CD4-positive, alpha-beta T cell (primary cell): ENCODE results near the gene PPP1R9A. TPM values are rescaled to one million over a fixed set of nuclear protein-coding genes. Genes with fewer than 3 reads are reported as not detected.
"Not testable (repeated sequence)": the region's sequence is repeated elsewhere in the genome, so short reads cannot be mapped to it uniquely, and the experiment has no call there.

ENCODE experiments used
- ATAC-seq: fragments of 200-7000 bp; cut with Tn5 transposase; one replicate; pipeline ENCODE4 v1.10.0; 2022; ENCODE audit warnings: mild to moderate bottlenecking; ENCODE audit not compliant: poor library complexity
- CTCF ChIA-PET: fragments of 350-600 bp; sonication (Branson Sonifier 250); formaldehyde crosslinking; loops from one replicate; lab custom pipeline; 2021; ENCODE audit warnings: antibody characterized with exemption, inconsistent platforms; lab: Charles Lee
- POLR2A ChIA-PET: fragments of 350-600 bp; sonication (Branson Sonifier 250); formaldehyde crosslinking; loops from one replicate; lab custom pipeline; 2021; ENCODE audit warnings: antibody characterized with exemption, inconsistent platforms; lab: Charles Lee
- DNase-seq, 14 experiments: peaks; one replicate each; pipeline ENCODE4 v3.0.0-alpha.2; 2013 to 2020; ENCODE audit warnings: mixed read lengths in 2 of 14
- H3K27ac ChIP-seq, 2 donors: one replicate each; pipeline versions ENCODE4 v1.5.1 to v1.7.0; 2013; ENCODE audit warnings: low read length in 2 of 2, low read depth in 1 of 2, mild to moderate bottlenecking in 1 of 2
- H3K27me3 ChIP-seq, 2 experiments: 1 replicate in 1 of 2; 2 replicates in 1 of 2; pipeline versions ENCODE4 v1.6.1 to v1.7.0; 2013; ENCODE audit warnings: low read length in 2 of 2, control low read depth in 1 of 2, mild to moderate bottlenecking in 1 of 2, moderate library complexity in 1 of 2; ENCODE audit not compliant: insufficient read depth in 2 of 2, control insufficient read depth in 1 of 2
- H3K36me3 ChIP-seq: one replicate; pipeline ENCODE4 v1.6.1; 2013; ENCODE audit warnings: low read length, control low read depth; ENCODE audit not compliant: insufficient read depth
- H3K4me1 ChIP-seq: one replicate; pipeline ENCODE4 v1.6.1; 2013; ENCODE audit warnings: low read length, control low read depth; ENCODE audit not compliant: insufficient read depth
- H3K4me3 ChIP-seq: one replicate; pipeline ENCODE4 v1.5.1; 2013; ENCODE audit warnings: mild to moderate bottlenecking, low read length, moderate library complexity
- H3K9me3 ChIP-seq, 2 experiments: 1 replicate in 1 of 2; 2 replicates in 1 of 2; pipeline versions ENCODE4 v1.6.1 to v1.7.0; 2013; ENCODE audit warnings: low read length in 2 of 2, mild to moderate bottlenecking in 2 of 2, control low read depth in 1 of 2, moderate library complexity in 1 of 2; ENCODE audit not compliant: control insufficient read depth in 1 of 2, insufficient read depth in 1 of 2
- H3K27ac Mint-ChIP-seq: one replicate; pipeline ENCODE4 v1.8.0; 2020; ENCODE audit warnings: mixed read lengths
- H3K27me3 Mint-ChIP-seq: one replicate; pipeline ENCODE4 v1.8.0; 2021; ENCODE audit warnings: mixed read lengths
- H3K36me3 Mint-ChIP-seq: one replicate; pipeline ENCODE4 v1.8.0; 2021; ENCODE audit warnings: low read depth, mixed read lengths
- H3K4me1 Mint-ChIP-seq: one replicate; pipeline ENCODE4 v1.8.0; 2021; ENCODE audit warnings: low read depth, mixed read lengths
- H3K4me3 Mint-ChIP-seq: one replicate; pipeline ENCODE4 v1.8.0; 2020; ENCODE audit warnings: mild to moderate bottlenecking, mixed read lengths
- H3K9me3 Mint-ChIP-seq: one replicate; pipeline ENCODE4 v1.8.0; 2020; ENCODE audit warnings: mixed read lengths
- CTCF ChIP-seq: fragments of 200-600 bp; IDR thresholded peaks from one replicate; pipeline ENCODE4 v1.8.0; 2022; ENCODE audit warnings: antibody characterized with exemption, mild to moderate bottlenecking
- intact Hi-C, 2 experiments: fragments of 100-400 bp; cut with DNase I in 1 of 2; cut with micrococcal nuclease in 1 of 2; formaldehyde crosslinking; loops; one replicate each; pipeline versions ENCODE4 v1.15.1 to v1.9.0; 2023 to 2025; cut with DNase I, micrococcal nuclease
- total RNA-seq, 174 experiments: library from RNA in 2 of 174; stranded (reverse) in 2 of 174; gene quantifications; one replicate each; pipeline ENCODE4 v1.2.3 and lab custom pipeline; 2021 to 2026

PPP1R9A gene
- total RNA-seq, 2 experiments from 2014 or later: not detected

DNA sequence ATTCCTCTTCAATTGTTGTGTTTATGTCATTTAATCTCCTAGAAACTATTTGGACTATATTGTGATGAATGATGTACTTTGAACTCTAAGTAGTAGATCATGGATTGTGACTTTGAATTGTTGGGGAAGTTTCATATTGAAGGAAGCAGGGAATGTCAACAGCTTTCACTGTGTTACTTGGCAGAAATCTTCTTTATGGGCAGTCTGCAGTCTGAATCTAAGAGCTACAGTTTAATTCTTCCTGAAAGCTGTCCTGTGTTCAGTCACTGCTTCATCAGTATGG is 91.6 kb downstream of the PPP1R9A start:
- H3K36me3 Mint-ChIP-seq: no peaks in the 10 kb centered on the region
- no peak for TF ChIP-seq CTCF
- H3K27ac Mint-ChIP-seq: no peak overlapping the region
- Histone ChIP-seq H3K27me3 (no peaks in the 10 kb centered on the region), H3K4me3 (no peak overlapping the region), H3K9me3 (no peaks in the 10 kb centered on the region), H3K27ac (no peak overlapping the region), H3K4me1 (no peaks in the 10 kb centered on the region), H3K36me3 (no peaks in the 10 kb centered on the region)
- intact Hi-C loops: no loop called here
- ATAC-seq (no peak), DNase-seq (no peak)
- no peak overlapping the region for H3K4me3 Mint-ChIP-seq
- no peaks in the 10 kb centered on the region for H3K9me3 Mint-ChIP-seq
- no peaks in the 10 kb centered on the region for H3K4me1 Mint-ChIP-seq
- ChIA-PET POLR2A (no interaction called here), CTCF (no interaction called here)
- H3K27me3 Mint-ChIP-seq: no peaks in the 10 kb centered on the region

- CTCF ChIA-PET, ATAC-seq, DNase-seq, H3K4me1 ChIP-seq, H3K36me3 ChIP-seq, H3K36me3 Mint-ChIP-seq, H3K9me3 Mint-ChIP-seq, POLR2A ChIA-PET, H3K27me3 Mint-ChIP-seq, H3K27ac ChIP-seq, H3K4me3 ChIP-seq, H3K4me1 Mint-ChIP-seq, H3K9me3 ChIP-seq, H3K4me3 Mint-ChIP-seq, H3K27ac Mint-ChIP-seq, intact Hi-C loops, H3K27me3 ChIP-seq: not testable (repeated sequence)
Observed at GRCh38 chr7:94999601-95000000, 92.2 kb downstream of the PPP1R9A start.

DNA sequence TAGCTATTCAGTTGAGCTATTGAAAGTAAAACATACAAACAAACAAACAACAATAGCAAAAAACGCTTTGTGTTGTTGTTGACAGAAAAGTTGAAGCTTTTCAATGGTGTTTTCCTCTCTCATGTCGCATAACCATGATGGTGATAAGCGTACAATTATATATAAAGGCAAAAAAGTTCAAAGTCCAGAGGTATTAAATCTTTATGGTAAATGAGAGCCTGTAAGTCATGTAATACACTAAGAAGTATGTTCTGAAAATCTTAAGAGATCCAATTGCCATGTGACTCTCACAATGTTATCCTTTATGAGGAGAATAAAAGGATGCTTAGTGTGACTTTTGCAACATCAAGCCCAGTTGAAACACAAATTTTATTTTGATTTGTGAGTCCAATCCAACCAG is 93.9 kb downstream of the PPP1R9A start:
- Histone ChIP-seq H3K27me3 (no peaks in the 10 kb centered on the region), H3K9me3 (no peaks in the 10 kb centered on the region), H3K27ac (no peak overlapping the region), H3K36me3 (no peaks in the 10 kb centered on the region), H3K4me1 (no peaks in the 10 kb centered on the region), H3K4me3 (no peak overlapping the region)
- Mint-ChIP-seq H3K4me3 (no peak overlapping the region), H3K4me1 (no peaks in the 10 kb centered on the region), H3K9me3 (no peaks in the 10 kb centered on the region), H3K27ac (no peak overlapping the region), H3K36me3 (no peaks in the 10 kb centered on the region), H3K27me3 (no peaks in the 10 kb centered on the region)
- POLR2A ChIA-PET: no interaction called here
- TF ChIP-seq CTCF: no peak
- DNase-seq (no peak), ATAC-seq (no peak)
- intact Hi-C loops: no loop called here
- CTCF ChIA-PET: no interaction called here

DNA sequence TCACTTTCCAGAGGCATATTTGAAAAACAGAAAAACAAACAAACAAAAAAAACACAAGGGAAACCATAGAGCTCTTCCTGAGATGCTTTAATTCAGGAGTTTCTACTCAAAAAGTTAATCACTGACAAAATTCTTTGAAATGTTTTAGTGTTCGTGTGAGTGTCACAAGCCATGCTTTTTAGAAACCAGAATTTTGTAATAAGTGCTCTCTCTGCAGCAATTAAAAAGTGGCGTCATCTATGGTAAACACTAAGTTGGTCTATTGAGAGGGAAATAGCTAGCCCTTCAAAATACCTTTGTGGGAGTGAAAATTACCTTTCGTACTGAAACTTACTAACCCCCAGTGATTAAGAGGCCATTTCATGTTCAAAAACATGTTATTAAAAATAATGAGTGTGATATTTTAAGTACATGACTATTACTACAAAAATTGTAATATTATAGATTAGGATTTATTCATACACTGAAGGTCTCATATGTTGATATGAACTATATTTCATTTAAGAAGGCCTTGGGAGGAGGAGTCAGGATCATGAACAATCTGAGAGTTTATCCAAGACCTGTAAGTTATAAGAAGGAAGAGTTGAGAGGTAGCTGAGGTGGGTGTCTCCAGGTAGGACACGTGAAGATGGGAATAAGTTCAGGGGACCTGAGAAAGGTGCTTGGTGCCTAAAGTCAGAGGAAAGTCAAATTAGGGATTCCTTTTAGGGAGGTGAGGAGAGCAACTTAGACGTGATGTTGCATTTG is 94.6 kb downstream of the PPP1R9A start:
- TF ChIP-seq CTCF: no peak
- H3K27ac ChIP-seq: no peak overlapping the region
- DNase-seq: no peak
- Mint-ChIP-seq H3K27me3 (no peaks in the 10 kb centered on the region), H3K4me3 (no peak overlapping the region), H3K27ac (no peak overlapping the region), H3K36me3 (no peaks in the 10 kb centered on the region), H3K4me1 (no peaks in the 10 kb centered on the region), H3K9me3 (no peaks in the 10 kb centered on the region)
- ChIA-PET CTCF (no interaction called here), POLR2A (no interaction called here)
- H3K36me3 ChIP-seq: no peaks in the 10 kb centered on the region
- H3K4me3 ChIP-seq: no peak overlapping the region
- no peak for ATAC-seq
- intact Hi-C loops: no loop called here
- no peaks in the 10 kb centered on the region for H3K9me3 ChIP-seq
- no peaks in the 10 kb centered on the region for H3K27me3 ChIP-seq
- no peaks in the 10 kb centered on the region for H3K4me1 ChIP-seq
